ENCODE data around the gene GLS.

- no peak for TF ChIP-seq POLR2AphosphoS5 (IDR thresholded peaks at IDR 0.05)
- TF ChIP-seq CTCF (IDR thresholded peaks at IDR 0.05): no peak
- no peak for TF ChIP-seq POLR2A (IDR thresholded peaks at IDR 0.05)
Observed at GRCh38 chr2:190910341-190911136, 29.9 kb downstream of the GLS start.
